Esophagus muscularis mucosa (tissue), 4 donors: ENCODE measurements around the gene TMEM140. TPM values are rescaled to one million over a fixed set of nuclear protein-coding genes. Genes with fewer than 3 reads are reported as not detected.

ENCODE experiments used
- DNase-seq: peaks from one replicate; pipeline ENCODE4 v3.0.0-alpha.2; 2017; ENCODE audit errors: extremely low spot score
- H3K27ac ChIP-seq, 4 donors: fragments of 200-600 bp; sonication (generic); replicated peaks in 1 of 4; 1 replicate in 3 of 4; 2 replicates in 1 of 4; pipeline ENCODE4 v1.5.1; 2016 to 2019; ENCODE audit warnings: mild to moderate bottlenecking in 1 of 4
- H3K27me3 ChIP-seq, 4 donors: fragments of 200-600 bp; sonication (generic); one replicate each; pipeline versions ENCODE4 v1.5.1 to v1.6.0; 2016 to 2019
- H3K36me3 ChIP-seq, 4 donors: fragments of 200-600 bp; sonication (generic); one replicate each; pipeline ENCODE4 v1.5.1; 2016 to 2019
- H3K4me1 ChIP-seq, 4 donors: fragments of 200-600 bp; sonication (generic); one replicate each; pipeline ENCODE4 v1.5.1; 2016 to 2019
- H3K4me3 ChIP-seq, 4 donors: fragments of 200-600 bp; sonication (generic); 1 replicate in 2 of 4; 2 replicates in 2 of 4; pipeline ENCODE4 v1.5.1; 2016 to 2019; ENCODE audit warnings: mild to moderate bottlenecking in 4 of 4, moderate library complexity in 1 of 4
- H3K9me3 ChIP-seq, 4 donors: fragments of 200-600 bp; sonication (generic); 1 replicate in 3 of 4; 2 replicates in 1 of 4; pipeline ENCODE4 v1.5.1; 2016 to 2019
- EP300 ChIP-seq: sonication (generic); formaldehyde crosslinking; IDR thresholded peaks from one replicate; pipeline ENCODE4 v1.6.1; 2017; ENCODE audit warnings: antibody characterized with exemption
- POLR2A ChIP-seq: fragments of 450-650 bp; IDR thresholded peaks from one replicate; pipeline ENCODE4 v1.6.1; 2017; ENCODE audit warnings: antibody characterized with exemption, moderate library complexity, mild to moderate bottlenecking, low read depth
- POLR2AphosphoS5 ChIP-seq, 2 donors: sonication (generic); formaldehyde crosslinking; IDR thresholded peaks; one replicate each; pipeline ENCODE4 v1.6.1; 2017; ENCODE audit warnings: antibody characterized with exemption in 2 of 2
- WGBS: methylation state at CpG from one replicate; pipeline ENCODE4 v1.1.5; 2018; 5-methylcytosine and 5-hydroxymethylcytosine counted together
- intact Hi-C: fragments of 100-400 bp; cut with DNase I; formaldehyde crosslinking; loops from one replicate; pipeline ENCODE4 v1.15.1; 2023
- total RNA-seq, 4 donors: library from RNA; depleted of rRNA; stranded (reverse); fragments of >200 nt; gene quantifications; one replicate each; pipeline versions ENCODE4 v1.1.0 to v1.2.1, GENCODE V29; 2016
- TF ChIP-seq, protein P1 (sequence below), 3 experiments: fragments of 200-600 bp in 2 of 3; fragments of 450-650 bp in 1 of 3; sonication (generic) in 2 of 3; IDR thresholded peaks; one replicate each; pipeline ENCODE4 v1.5.1; 2017 to 2019; ENCODE audit warnings: antibody characterized with exemption in 3 of 3, mild to moderate bottlenecking in 2 of 3, moderate library complexity in 1 of 3

TMEM140 gene
- total RNA-seq, 4 donors from 2014 or later, result 13.0 to 21.2 (median 17.1) TPM

- DNase-seq, result no peak
- peaks cover 16 to 69% (median 44%) of the 10 kb centered on the region in 4 donors for H3K36me3 ChIP-seq
- no peaks in the 10 kb centered on the region for H3K4me1 ChIP-seq
- H3K27ac ChIP-seq, result no peak overlapping the region
- H3K9me3 ChIP-seq, result peaks cover 0 to 33% (median 18%) of the 10 kb centered on the region in 4 donors
- 97% methylated on average over 5 of the region's 5 CpGs for WGBS
- intact Hi-C loops, result no loop called here
- no peaks in the 10 kb centered on the region for H3K27me3 ChIP-seq
- TF ChIP-seq POLR2A (no peak), POLR2AphosphoS5 (IDR thresholded peaks at IDR 0.05) (no peak), EP300 (no peak)
- TF ChIP-seq, protein P1, sequence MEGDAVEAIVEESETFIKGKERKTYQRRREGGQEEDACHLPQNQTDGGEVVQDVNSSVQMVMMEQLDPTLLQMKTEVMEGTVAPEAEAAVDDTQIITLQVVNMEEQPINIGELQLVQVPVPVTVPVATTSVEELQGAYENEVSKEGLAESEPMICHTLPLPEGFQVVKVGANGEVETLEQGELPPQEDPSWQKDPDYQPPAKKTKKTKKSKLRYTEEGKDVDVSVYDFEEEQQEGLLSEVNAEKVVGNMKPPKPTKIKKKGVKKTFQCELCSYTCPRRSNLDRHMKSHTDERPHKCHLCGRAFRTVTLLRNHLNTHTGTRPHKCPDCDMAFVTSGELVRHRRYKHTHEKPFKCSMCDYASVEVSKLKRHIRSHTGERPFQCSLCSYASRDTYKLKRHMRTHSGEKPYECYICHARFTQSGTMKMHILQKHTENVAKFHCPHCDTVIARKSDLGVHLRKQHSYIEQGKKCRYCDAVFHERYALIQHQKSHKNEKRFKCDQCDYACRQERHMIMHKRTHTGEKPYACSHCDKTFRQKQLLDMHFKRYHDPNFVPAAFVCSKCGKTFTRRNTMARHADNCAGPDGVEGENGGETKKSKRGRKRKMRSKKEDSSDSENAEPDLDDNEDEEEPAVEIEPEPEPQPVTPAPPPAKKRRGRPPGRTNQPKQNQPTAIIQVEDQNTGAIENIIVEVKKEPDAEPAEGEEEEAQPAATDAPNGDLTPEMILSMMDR (IDR thresholded peaks at IDR 0.05), result no peak
- H3K4me3 ChIP-seq, result no peak overlapping the region
Observed at GRCh38 chr7:135180122-135180521, 32.2 kb downstream of the TMEM140 start.

DNA sequence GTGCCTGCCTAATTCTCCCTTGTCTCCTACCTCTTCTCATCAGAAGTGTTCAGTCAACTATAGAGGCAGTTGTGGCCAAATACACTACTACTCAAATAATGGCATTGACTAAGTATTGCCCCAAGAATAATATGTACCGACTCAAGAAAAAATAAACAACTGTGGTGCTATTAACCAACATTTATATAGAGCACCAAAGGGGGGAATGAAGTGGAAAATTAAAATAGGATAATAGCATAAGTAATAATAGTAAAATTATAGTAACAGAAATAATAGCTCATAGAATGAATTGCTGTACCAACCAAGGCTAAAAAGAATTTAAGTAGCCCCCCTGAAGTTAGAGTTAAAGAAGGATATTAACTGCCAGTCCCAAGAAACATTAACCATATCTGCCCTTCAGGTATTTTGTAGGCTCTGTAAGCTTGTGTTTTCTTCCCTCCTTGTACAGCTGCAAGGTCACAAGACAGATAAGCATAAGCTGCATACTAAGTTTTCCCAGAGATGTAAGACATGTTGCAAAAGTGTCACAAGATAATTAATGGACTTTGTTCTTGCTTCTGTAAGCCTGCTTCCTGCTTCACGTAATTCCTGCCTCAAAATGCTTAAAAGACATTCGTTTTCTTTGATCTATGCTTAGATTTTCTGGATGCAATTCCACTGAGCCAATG lies 33.5 kb downstream of the TMEM140 start:
- intact Hi-C loops, result no loop called here
- WGBS, result 89% methylated on average over 3 of the region's 3 CpGs
- no peak for DNase-seq
- Histone ChIP-seq H3K4me3 (no peak overlapping the region), H3K27ac (no peak overlapping the region), H3K4me1 (no peaks in the 10 kb centered on the region), H3K36me3 (peaks cover 25 to 72% (median 57%) of the 10 kb centered on the region in 4 donors), H3K9me3 (peaks cover 0 to 33% (median 18%) of the 10 kb centered on the region in 4 donors), H3K27me3 (no peaks in the 10 kb centered on the region)
- TF ChIP-seq, protein P1 (IDR thresholded peaks at IDR 0.05), result no peak
- TF ChIP-seq POLR2A (no peak), POLR2AphosphoS5 (IDR thresholded peaks at IDR 0.05) (no peak), EP300 (no peak)

DNA sequence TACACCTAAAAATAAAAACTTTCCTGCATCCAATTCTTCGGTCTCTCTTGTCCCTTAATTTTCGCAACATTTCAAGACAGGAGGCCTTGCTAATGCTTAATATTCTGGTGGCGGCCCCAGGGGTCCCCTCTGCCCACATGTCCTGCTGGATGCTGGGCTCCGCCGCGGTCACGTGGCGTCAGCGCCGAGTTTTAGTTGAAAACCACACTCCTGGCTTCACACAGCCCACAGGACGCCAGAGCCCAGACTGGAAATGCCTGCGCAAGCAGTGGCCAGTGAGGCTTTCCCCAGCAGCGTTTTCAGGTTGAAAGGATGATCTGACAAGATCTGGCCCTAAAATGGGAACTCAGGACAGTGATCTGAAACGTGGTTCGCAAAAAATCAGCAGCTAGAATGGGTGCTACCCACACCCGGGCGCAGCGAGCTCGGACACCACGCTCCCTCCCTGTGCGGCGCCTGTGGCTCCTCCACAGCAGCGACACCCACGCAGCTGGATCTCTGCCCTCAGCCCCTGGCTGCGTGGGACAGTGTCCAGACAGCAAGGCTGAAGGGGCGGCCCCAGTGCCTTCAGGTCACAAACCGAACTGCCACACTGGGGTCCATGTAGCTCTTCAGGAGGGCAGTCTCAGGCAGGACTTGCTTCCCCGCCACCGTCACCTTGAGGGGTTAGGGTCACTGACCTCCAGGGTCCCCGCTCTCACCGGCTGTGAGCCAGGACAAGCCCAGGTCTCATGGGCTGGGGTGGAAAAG lies 34.2 kb downstream of the TMEM140 start:
- H3K27ac ChIP-seq, result no peak overlapping the region
- H3K4me1 ChIP-seq, result no peaks in the 10 kb centered on the region
- H3K36me3 ChIP-seq, result peaks cover 32 to 80% (median 62%) of the 10 kb centered on the region in 4 donors
- intact Hi-C loops, result no loop called here
- 95% methylated on average over 23 of the region's 31 CpGs for WGBS
- no peaks in the 10 kb centered on the region for H3K27me3 ChIP-seq
- H3K9me3 ChIP-seq, result peaks cover 0 to 33% (median 18%) of the 10 kb centered on the region in 4 donors
- TF ChIP-seq EP300, result no peak
- no peak for TF ChIP-seq POLR2A
- DNase-seq, result no peak
- H3K4me3 ChIP-seq, result no peak overlapping the region

DNA sequence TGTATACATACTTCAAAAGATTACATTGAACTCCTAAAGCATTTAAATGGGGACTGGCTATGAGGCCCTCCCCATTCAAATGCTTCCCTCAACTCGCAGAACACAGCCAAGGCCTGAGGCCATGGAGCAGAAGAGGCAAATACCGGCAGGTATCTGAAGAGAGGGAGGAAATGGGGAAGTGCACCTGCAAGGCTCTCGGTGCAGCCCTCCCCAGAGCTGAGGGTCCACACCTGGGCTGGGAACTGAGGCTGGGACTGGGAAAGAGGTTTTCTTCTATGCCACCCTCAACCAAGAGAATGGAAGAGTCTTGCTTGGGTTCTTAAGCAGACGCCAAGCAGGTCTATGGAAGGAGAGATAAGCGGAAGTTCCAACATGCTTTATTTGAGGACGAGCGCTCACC lies 35.6 kb downstream of the TMEM140 start:
- peaks cover 0 to 33% (median 18%) of the 10 kb centered on the region in 4 donors for H3K9me3 ChIP-seq
- no peak overlapping the region for H3K4me3 ChIP-seq
- intact Hi-C loops, result no loop called here
- TF ChIP-seq EP300 (no peak), POLR2AphosphoS5 (IDR thresholded peaks at IDR 0.05) (no peak), POLR2A (no peak)
- TF ChIP-seq, protein P1 (IDR thresholded peaks at IDR 0.05), result no peak
- no peaks in the 10 kb centered on the region for H3K4me1 ChIP-seq
- H3K27ac ChIP-seq, result no peak overlapping the region
- peaks cover 42 to 86% (median 75%) of the 10 kb centered on the region in 4 donors for H3K36me3 ChIP-seq
- DNase-seq, result no peak
- no peaks in the 10 kb centered on the region for H3K27me3 ChIP-seq
- WGBS, result 95% methylated on average over 7 of the region's 7 CpGs

- Histone ChIP-seq H3K27me3 (no peaks in the 10 kb centered on the region), H3K9me3 (peaks cover 0 to 33% (median 18%) of the 10 kb centered on the region in 4 donors), H3K36me3 (peaks cover 51 to 95% (median 84%) of the 10 kb centered on the region in 4 donors), H3K4me1 (peaks cover 3 to 6% (median 4%) of the 10 kb centered on the region in 4 donors), H3K4me3 (no peak overlapping the region), H3K27ac (no peak overlapping the region)
- intact Hi-C loops, result no loop called here
- WGBS, result 93% methylated on average over 3 of the region's 5 CpGs
- no peak for TF ChIP-seq EP300
- no peak for TF ChIP-seq POLR2A
- no peak for TF ChIP-seq POLR2AphosphoS5 (IDR thresholded peaks at IDR 0.05)
- DNase-seq, result no peak
Observed at GRCh38 chr7:135184254-135184841, 36.5 kb downstream of the TMEM140 start.
